ENCODE measurements around the gene NAALADL2.

- TF ChIP-seq POLR2A (IDR thresholded peaks at IDR 0.05) (no peak), CTCF (IDR thresholded peaks at IDR 0.05) (no peak)
These were observed 23.7 kb downstream of the NAALADL2 start for GRCh38 chr3:174882789-174883188.
